ENCODE measurements around the gene PTRHD1.
"Not testable (repeated sequence)": the region's sequence is repeated elsewhere in the genome, so short reads cannot be mapped to it uniquely, and the experiment has no call there.

Gene PTRHD1

DNA sequence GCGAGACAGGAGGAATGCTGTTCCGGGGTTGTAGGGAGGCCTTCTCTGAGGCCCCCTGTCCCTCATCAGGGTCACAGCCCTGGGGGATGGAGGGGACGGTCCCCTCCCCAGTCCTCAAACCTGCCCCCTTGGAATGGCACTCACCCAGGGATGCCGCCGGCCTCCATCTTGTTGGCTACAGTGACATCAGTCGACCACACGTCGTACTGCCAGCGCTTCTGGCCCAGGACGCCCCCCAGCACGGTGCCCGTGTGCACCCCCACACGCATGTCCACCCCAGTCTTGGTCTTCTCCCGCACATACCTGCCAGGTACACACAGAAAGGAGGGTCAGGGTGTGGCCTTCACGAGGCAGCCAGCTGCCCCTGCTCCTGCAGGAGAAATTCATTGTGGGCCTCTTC is 46.5 kb upstream of the PTRHD1 start:
- H3K27me3 ChIP-seq (replicated peaks; ENCODE audit: control insufficient read depth, insufficient read depth, low read length), result no peaks in the 10 kb centered on the region
- TF ChIP-seq, protein P1, sequence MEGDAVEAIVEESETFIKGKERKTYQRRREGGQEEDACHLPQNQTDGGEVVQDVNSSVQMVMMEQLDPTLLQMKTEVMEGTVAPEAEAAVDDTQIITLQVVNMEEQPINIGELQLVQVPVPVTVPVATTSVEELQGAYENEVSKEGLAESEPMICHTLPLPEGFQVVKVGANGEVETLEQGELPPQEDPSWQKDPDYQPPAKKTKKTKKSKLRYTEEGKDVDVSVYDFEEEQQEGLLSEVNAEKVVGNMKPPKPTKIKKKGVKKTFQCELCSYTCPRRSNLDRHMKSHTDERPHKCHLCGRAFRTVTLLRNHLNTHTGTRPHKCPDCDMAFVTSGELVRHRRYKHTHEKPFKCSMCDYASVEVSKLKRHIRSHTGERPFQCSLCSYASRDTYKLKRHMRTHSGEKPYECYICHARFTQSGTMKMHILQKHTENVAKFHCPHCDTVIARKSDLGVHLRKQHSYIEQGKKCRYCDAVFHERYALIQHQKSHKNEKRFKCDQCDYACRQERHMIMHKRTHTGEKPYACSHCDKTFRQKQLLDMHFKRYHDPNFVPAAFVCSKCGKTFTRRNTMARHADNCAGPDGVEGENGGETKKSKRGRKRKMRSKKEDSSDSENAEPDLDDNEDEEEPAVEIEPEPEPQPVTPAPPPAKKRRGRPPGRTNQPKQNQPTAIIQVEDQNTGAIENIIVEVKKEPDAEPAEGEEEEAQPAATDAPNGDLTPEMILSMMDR (IDR thresholded peaks at IDR 0.05; ENCODE audit: insufficient read depth, low read length, poor library complexity, severe bottlenecking), result no peak
- DNase-seq (ENCODE audit: extremely low read depth, insufficient read length), result no peak
- no peak overlapping the region for H3K4me3 ChIP-seq (replicated peaks; ENCODE audit: low read depth, low read length)
- H3K36me3 ChIP-seq (ENCODE audit: control insufficient read depth, insufficient read depth, low read length), result peaks cover 29% of the 10 kb centered on the region

DNA sequence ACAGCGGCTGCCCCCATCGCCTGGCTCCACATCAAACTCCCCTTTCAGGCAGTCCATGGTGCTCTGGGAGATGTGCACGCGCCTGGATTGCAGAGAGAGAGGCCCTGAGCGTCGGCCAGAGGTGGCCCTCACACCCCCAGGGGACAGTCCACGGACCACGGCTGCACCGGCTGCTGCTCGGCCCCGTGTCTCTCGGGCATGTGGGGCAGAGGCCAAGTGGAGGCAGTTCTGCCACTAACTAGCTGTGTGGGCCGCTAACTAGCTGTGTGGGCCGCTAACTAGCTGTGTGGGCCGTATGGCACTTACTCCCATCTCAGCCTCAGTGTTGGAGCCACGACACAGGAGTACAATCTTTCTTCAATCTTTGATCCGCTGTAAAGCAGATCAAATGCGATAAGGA is 45.4 kb upstream of the PTRHD1 start:
- no peak overlapping the region for H3K4me3 ChIP-seq (replicated peaks; ENCODE audit: low read depth, low read length)
- H3K27me3 ChIP-seq (replicated peaks; ENCODE audit: control insufficient read depth, insufficient read depth, low read length), result no peaks in the 10 kb centered on the region
- H3K36me3 ChIP-seq (ENCODE audit: control insufficient read depth, insufficient read depth, low read length), result peaks cover 35% of the 10 kb centered on the region
- DNase-seq (ENCODE audit: extremely low read depth, insufficient read length), result no peak
- TF ChIP-seq, protein P1 (IDR thresholded peaks at IDR 0.05; ENCODE audit: insufficient read depth, low read length, poor library complexity, severe bottlenecking), result no peak

GRCh38 chr2:24837996-24838513 is 44.9 kb upstream of the PTRHD1 start:
- TF ChIP-seq, protein P1 (IDR thresholded peaks at IDR 0.05; ENCODE audit: insufficient read depth, low read length, poor library complexity, severe bottlenecking), result no peak
- H3K36me3 ChIP-seq (ENCODE audit: control insufficient read depth, insufficient read depth, low read length), result peaks cover 36% of the 10 kb centered on the region
- H3K4me3 ChIP-seq (replicated peaks; ENCODE audit: low read depth, low read length), result no peak overlapping the region
- H3K27me3 ChIP-seq (replicated peaks; ENCODE audit: control insufficient read depth, insufficient read depth, low read length), result no peaks in the 10 kb centered on the region
- no peak for DNase-seq (ENCODE audit: extremely low read depth, insufficient read length)

DNA sequence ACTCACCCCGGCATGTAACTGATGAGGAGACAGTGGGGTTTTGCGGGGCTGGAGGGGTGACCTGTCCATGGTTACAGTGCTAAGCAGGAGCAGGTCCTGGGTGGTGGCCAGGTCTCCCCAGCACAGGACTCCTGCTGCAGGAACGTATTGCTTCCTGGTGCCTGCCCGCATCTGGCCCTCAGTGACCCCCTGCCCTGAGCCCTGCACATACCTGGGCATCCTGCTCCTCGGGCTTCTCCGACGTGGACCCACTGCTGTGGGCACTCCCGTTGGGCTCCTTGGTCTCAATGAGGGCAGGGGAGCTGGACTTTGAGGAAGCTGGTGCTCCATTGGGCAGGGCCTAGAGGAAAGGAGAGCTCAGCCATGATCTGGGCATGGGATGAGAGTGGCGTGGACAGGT is 43.5 kb upstream of the PTRHD1 start:
- H3K27me3 ChIP-seq (replicated peaks; ENCODE audit: control insufficient read depth, insufficient read depth, low read length), result no peaks in the 10 kb centered on the region
- peaks cover 30% of the 10 kb centered on the region for H3K36me3 ChIP-seq (ENCODE audit: control insufficient read depth, insufficient read depth, low read length)
- no peak overlapping the region for H3K4me3 ChIP-seq (replicated peaks; ENCODE audit: low read depth, low read length)
- TF ChIP-seq, protein P1 (IDR thresholded peaks at IDR 0.05; ENCODE audit: insufficient read depth, low read length, poor library complexity, severe bottlenecking), result no peak
- no peak for DNase-seq (ENCODE audit: extremely low read depth, insufficient read length)

DNA sequence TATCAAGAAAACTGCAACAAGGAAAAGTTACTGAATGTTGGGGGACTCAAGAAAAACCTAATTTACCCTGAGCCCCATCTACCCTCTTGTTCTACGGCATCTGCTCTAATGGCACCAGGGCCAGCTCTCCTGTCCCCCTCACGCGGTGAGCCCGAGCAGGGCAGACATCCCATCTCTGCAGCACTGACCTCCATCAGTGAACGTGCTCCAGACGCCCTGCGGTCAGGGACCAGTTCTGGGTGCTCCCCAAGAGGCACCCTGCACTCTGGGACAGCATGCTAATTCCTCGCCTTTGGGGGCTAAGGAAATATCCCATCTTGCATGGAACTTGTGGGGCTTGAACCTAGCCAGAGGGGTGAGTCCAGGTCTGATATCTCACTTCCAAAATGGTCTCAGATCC is 43.0 kb upstream of the PTRHD1 start:
- DNase-seq (ENCODE audit: extremely low read depth, insufficient read length), result no peak
- Histone ChIP-seq H3K36me3 (ENCODE audit: control insufficient read depth, insufficient read depth, low read length) (peaks cover 31% of the 10 kb centered on the region), H3K27me3 (replicated peaks; ENCODE audit: control insufficient read depth, insufficient read depth, low read length) (no peaks in the 10 kb centered on the region), H3K4me3 (replicated peaks; ENCODE audit: low read depth, low read length) (no peak overlapping the region)
- TF ChIP-seq, protein P1 (IDR thresholded peaks at IDR 0.05; ENCODE audit: insufficient read depth, low read length, poor library complexity, severe bottlenecking), result no peak

DNA sequence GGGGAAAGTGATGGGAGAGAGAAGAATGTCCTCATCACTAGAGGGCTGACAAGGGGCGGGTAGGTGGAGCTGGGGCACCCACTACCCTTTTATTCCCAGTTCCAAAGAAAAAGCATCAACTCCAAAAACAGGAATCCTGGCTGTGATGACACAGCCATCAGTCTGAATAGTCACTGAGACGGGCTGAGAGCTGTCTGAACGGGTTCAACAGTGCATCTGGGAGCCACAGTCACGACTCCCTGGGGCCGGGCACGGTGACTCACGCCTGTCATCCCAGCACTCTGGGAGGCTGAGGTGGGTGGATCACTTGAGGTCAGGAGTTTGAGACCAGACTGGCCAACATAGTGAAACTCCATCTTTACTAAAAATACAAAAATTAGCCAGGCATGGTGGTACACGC is 42.2 kb upstream of the PTRHD1 start:
- H3K36me3 ChIP-seq (ENCODE audit: control insufficient read depth, insufficient read depth, low read length), result peaks cover 30% of the 10 kb centered on the region
- not testable (repeated sequence) for DNase-seq (ENCODE audit: extremely low read depth, insufficient read length); H3K4me3 ChIP-seq (replicated peaks; ENCODE audit: low read depth, low read length); H3K27me3 ChIP-seq (replicated peaks; ENCODE audit: control insufficient read depth, insufficient read depth, low read length)

All from GM06990 (cell line).